ENCODE measurements around the gene GCAT.

The GCAT gene

DNA sequence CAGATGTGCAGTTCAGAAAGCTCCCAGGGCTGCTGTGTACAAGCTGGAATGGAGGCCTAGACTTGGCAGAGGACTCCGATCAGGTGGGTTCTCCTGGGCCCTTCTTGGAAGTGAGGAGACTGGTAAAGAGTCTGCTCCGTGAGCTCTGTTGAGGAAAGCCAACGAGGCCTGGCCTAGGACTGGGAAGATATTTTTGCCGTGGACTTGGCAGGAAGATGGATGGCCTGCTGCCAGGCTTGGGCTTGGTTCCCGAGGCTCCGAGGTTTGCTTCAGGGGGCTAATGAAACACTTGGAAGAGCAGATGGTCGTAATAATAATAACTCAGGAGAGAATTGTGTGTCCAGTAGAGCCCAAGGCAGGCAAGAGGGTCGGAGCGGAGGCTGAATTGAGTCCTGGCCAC is 19.3 kb downstream of the GCAT start:
- H3K4me3 ChIP-seq (ENCODE audit: low read length), result no peak overlapping the region
- no peak for DNase-seq (ENCODE audit: low read depth, low spot score)

DNA sequence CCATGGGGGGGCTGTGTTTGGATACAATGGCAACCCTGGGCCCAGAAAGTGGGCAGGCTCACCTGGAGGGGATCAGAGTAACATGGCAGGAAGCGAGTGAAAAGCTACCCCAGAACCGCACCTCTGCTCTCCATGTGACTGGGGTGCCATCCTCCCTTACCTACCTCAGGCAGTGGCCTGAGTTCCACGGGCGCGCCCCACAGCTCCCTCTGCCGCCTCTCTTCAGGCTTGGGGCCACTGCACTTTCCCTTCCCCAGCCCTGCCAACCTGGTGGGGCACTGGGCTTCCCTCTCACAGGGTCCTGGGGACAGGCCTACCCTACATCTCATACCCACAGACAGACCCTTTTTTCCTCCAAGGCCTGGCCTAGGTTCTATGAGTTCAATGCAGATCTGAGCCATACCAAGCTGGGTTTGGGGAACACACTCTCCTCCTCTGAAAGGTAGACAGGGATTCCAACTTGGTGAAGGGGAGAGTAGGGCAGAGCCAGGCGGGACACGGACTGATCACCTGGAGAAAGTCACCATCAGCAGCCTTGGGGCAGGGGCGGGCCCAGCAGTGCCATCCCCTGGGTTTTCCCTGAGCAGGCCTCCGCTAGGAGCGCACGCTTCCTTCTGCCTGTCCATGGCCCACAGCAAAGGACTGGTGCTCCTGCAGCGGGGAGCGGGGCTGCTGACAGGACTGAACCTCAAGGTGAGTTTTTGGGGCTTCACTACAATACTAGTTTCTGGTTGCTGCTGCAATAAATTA is 22.5 kb downstream of the GCAT start:
- no peak overlapping the region for H3K4me3 ChIP-seq (ENCODE audit: low read length)
- no peak for DNase-seq (ENCODE audit: low read depth, low spot score)

DNA sequence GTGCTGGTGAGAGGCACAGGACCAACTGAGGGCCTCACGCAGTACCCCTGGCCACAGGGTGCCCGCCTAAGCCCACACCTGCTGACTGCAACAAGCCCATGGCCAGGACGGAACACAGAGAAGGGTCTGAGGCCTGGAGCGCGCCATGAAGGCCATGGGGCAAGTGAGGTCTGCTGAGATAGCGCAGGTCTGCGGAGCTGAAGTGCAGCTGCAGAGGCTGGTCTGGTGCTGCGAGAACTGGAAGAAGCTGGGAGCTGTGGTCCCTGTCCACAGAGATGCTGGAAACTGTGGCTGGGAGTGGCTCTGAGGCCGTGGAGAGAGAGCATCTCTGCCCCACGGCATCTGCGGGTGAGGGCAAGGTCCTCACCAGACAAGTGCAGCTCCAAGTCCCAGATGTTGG is 23.7 kb downstream of the GCAT start:
- no peak overlapping the region for H3K4me3 ChIP-seq (ENCODE audit: low read length)
- no peak for DNase-seq (ENCODE audit: low read depth, low spot score)

DNA sequence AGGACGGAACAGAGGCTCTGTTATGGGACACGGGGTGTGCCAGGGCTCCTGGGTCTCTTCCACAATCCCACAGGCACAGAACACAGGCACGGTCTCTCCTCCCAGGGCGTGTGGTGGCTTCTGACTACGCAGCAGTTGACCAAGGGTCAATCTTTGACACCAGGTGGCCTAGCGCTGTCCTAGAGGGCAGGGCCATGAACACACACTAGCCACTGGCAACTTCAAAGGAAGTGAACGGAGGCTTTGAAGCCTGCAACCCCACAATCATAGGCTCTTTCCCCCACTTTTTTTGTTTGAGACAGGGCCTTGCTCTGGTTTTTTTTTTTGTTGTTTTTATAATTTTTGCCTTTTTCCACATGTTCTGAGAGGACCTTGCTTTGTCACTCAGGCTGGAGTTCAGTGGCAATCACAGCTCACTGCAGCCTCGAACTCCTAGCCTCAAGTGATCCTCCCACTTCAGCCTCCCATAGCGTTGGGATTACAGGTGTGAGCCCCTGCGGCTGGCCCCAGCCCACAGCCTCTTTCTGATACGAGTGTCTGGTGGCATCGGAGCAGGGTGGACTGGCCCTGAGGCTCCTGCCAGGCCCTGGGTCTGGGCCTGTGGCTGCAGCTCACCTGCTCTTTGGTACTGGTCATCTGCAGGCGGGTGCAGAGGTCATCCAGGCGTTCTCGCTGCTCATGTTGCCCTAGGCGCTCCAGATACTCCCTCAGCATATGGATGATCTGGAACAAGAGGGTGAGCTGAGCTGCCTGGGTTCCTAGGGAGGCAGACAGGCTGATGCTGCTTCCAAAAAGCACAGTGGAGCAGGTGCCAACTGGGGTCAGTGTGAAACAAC is 24.5 kb downstream of the GCAT start:
- H3K4me3 ChIP-seq (ENCODE audit: low read length), result no peak overlapping the region
- DNase-seq (ENCODE audit: low read depth, low spot score), result no peak

DNA sequence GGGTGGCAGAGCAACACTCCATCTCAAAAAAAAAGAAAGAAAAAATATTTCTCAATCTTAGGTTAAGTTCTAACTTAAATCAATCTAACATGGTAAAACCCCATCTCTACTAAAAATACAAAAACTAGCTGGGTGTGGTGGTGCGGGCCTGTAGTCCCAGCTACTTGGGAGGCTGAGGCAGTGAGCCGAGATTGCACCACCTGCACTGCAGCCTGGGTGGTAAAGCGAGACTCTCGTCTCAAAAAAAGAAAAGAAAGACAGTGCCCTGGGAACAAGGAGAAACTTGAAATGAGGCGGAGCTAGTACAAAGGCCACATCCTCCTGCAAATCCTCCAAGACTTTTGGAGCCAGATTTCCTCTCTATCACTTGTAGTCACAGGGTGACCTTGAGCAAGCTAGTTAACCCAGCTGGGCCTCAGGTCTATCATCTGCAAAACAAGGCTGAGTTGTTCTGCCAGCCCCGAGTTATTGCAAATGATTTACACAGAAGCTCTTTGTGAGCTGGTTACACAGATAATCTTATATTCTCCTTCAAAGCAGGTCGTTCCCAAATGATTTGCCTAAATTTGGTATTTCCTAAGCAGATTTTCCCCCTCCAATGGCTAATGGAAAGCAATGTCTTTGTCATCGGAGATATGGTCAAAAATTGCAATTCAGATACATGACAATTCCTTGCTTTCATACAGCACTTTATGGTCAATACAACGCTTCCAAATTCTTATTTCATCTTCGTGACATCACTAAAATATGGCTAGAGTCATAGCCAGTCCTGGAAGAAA is 34.5 kb downstream of the GCAT start:
- H3K4me3 ChIP-seq (ENCODE audit: low read length), result no peak overlapping the region
- no peak for DNase-seq (ENCODE audit: low read depth, low spot score)

DNA sequence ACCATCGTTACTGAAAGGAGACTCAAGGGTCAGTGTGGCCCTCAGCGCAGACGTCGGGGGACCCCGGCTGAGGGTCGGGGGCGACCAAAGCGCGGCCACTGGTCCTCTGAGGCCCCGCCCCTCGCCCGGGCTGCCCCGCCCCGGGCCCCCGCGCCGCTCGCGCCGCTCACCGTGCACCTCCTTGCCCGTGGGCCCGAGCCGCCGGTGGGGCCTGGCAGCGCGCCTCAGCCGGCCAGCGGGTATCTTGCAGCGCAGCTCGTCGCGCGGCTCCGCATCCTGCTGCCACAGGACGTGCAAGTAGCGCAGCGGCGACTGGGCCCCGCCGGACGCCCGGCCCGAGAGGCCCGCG is 36.0 kb downstream of the GCAT start:
- DNase-seq (ENCODE audit: low read depth, low spot score), result no peak
- H3K4me3 ChIP-seq (ENCODE audit: low read length), result peak overlapping the region; percentile 76

DNA sequence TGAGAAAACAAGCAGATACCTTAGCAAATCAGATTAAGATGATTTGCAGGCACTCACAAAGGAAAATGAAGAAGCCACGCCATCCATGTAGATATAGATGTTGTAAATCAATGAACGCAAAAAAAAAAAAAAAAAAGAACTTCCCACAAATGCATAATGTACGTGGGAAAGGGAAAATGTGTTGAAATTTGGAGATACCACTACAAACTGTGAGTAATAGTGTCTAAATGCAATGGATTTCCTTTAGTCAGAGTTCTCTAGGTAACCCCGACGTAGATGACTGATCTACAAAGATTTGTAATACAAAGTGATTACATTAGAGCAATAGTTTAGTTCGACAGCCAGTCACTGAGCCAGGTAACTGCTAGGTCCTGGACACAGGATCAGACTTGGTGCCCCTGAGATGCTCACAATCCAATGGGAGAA is 37.2 kb downstream of the GCAT start:
- peak overlapping the region; percentile 76 for H3K4me3 ChIP-seq (ENCODE audit: low read length)
- no peak for DNase-seq (ENCODE audit: low read depth, low spot score)

DNA sequence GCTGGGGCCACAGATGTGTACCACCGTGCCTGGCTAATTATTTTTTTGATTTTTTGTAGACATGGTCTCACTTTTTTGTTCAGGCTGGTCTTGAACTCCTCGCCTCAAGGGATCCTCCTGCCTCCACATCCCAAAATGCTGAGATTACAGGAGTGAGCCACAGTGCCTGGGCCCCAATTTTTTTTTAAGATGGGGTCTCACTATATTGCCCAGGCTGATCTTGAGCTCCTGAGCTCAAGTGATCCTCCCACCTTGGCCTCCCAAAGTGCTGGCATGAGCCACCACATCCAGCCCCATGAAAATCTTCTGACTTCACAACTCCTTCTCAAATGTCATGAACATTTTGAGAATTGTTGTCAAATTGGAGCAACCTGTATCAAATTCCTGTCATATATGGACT is 38.7 kb downstream of the GCAT start:
- DNase-seq (ENCODE audit: low read depth, low spot score), result no peak
- H3K4me3 ChIP-seq (ENCODE audit: low read length), result no peak overlapping the region

DNA sequence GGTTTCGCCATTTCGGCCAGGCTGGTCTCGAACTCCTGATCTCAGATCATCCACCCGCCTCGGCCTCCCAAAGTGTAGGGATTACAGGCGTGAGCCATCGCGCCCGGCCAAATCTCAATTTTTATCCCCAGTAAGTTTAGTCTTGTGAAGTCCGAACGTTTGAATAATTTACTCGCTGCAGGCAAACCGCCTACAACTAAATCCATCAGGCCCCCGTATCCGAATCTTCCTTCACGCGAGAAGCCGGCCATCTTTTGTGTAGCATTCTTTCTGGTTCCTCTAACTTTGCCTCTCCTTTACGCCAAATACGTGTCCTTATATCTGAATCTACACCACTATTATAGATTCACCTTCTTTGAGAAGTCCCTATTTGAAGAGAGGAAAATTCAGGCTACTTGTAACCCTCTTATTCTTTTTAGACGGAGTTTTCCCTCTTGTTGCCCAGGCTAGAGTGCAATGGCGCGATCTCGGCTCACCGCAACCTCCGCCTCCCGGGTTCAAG is 40.9 kb downstream of the GCAT start:
- peak overlapping the region; percentile 100 for H3K4me3 ChIP-seq (ENCODE audit: low read length)
- no peak for DNase-seq (ENCODE audit: low read depth, low spot score)

DNA sequence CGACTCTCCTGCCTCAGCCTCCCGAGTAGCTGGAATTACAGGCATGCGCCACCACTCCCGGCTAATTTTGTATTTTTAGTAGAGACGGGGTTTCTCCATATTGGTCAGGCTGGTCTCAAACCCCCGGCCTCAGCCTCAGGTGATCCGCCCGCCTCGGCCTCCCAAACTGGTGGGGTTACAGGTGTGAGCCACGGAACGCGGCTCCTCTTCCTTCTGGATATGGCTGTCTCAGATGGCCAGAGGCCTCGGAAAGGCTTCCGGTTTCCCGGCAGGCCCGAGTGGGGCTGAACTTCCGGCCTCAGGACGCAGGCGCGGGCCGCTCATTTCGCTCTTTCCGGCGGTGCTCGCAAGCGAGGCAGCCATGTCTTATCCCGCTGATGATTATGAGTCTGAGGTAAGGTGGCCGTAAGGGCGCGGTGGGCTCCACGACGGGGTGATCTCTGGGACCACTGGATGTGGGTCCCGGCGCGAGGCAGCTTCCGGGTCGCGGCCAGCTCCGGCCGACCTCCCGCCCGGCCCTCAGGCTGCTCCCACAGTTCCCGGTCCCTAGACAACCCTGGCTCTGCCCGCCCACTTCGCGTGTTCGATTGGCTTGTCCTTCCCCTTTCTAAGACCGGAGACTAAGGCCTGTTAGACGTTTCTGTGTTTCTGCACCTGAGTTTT is 41.5 kb downstream of the GCAT start, which contains the start of gene EIF3L:
Gene EIF3L (plus strand): TSS at position 331 of the 663 bp plus-strand sequence. CDS start 31 bp downstream, at position 362.
- DNase-seq (ENCODE audit: low read depth, low spot score), result peak; percentile 81
- peak within 1 kb of the TSS; percentile 100 for H3K4me3 ChIP-seq (ENCODE audit: low read length)

DNA sequence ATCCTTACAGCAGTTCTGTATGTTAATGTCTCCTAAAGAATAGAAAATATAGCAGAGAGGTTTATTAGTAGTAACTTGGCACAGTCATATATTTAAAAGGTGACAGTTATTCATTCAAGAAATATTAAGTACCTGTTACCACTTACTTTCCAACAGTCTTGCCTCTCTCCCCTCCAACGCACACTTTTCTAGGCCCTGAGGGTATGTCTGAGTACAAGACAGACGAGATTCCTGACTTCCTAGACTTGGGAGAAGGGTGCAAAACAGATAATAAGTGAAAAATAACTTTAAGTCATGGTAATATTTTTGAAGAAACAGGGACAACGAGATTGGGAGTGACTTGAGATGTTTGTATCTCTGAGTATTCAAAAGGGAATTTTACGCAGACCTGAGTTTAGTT is 43.1 kb downstream of the GCAT start:
- DNase-seq (ENCODE audit: low read depth, low spot score), result no peak
- no peak overlapping the region for H3K4me3 ChIP-seq (ENCODE audit: low read length)

DNA sequence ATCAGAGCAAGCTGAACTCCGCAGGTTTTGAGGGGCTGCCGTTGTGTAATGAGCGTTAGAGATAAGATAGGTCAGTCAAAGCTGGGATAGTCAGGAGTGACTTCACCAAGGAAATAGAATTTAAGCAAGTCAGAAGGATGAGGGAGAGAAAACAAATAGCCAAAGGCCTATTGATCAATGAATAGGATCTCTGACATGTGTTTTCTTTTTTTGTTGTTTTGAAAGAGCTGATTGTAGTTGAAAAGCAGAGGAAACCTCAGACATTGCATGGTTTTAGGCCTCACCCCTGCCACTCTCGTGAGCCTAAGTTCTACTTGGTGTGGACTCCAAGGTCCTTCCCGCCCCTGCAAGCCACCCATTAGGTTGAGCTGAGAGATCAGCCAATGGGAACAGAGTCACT is 44.7 kb downstream of the GCAT start:
- no peak overlapping the region for H3K4me3 ChIP-seq (ENCODE audit: low read length)
- DNase-seq (ENCODE audit: low read depth, low spot score), result no peak

DNA sequence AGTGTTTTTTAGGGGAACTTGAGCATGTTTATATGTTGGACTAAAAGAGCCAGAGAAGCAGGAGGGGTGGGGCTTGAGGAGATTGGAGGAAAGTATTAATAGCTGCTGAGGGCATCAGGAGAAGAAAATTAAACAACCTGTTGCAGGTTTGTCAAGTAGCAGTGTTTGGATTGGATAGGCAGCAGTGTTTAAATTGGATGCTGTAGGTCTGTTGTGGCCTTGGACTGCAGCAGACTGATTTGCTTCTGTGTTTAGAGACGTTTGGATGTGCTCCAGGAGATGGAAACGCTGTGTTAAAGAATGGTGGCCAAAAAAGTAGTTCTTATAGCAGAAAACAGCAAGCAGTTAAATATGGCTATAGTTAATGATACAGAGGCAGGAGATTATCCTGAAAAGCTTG is 47.2 kb downstream of the GCAT start:
- no peak for DNase-seq (ENCODE audit: low read depth, low spot score)
- H3K4me3 ChIP-seq (ENCODE audit: low read length), result no peak overlapping the region

DNA sequence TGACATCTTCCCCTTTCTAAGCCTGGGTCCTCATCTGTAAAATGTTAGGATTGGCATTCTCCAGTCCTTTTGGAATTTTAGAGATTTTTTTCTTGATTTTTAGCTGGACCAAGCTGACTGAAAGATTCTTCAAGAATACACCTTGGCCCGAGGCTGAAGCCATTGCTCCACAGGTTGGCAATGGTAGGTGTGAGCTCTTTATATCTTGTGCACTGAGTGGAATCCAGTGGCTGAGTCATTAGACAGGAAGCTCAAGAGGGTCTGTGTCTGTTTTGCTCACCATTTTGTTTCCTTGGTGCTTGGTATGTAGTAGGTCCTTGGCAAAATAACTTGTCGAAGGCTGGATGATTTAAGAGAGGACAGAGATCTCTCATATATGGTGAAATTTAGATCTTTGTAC is 47.7 kb downstream of the GCAT start:
- DNase-seq (ENCODE audit: low read depth, low spot score), result no peak
- H3K4me3 ChIP-seq (ENCODE audit: low read length), result no peak overlapping the region

DNA sequence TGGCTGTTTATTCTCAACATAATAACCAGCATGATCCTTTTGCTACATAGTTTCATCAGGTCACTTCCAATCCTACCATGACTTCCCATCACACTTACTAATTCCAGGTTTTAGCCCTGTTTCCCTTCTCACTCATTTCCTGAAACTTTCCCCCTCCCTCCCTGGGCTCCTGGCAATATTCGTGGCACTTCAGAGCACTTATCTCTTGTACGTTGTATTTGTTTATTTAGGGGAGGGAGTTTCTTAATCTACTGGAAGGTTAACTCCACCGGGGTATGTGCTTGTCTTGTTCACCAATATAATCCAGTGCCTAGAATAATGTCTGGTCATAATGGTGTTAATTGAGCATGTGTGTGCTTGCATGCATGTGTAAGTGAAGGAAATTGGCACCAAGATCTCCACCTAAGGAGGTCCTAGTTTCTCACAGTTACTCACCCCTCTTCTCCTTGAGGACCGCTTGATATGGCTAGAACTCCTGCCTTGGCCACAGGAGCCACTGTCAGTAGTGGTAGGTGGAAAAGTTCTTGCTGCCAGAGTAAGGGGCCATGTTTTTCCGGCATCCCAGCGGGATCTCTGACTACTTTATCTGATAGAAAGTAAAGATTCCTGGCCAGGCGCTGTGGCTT is 53.2 kb downstream of the GCAT start:
- H3K4me3 ChIP-seq (ENCODE audit: low read length), result no peak overlapping the region
- no peak for DNase-seq (ENCODE audit: low read depth, low spot score)

DNA sequence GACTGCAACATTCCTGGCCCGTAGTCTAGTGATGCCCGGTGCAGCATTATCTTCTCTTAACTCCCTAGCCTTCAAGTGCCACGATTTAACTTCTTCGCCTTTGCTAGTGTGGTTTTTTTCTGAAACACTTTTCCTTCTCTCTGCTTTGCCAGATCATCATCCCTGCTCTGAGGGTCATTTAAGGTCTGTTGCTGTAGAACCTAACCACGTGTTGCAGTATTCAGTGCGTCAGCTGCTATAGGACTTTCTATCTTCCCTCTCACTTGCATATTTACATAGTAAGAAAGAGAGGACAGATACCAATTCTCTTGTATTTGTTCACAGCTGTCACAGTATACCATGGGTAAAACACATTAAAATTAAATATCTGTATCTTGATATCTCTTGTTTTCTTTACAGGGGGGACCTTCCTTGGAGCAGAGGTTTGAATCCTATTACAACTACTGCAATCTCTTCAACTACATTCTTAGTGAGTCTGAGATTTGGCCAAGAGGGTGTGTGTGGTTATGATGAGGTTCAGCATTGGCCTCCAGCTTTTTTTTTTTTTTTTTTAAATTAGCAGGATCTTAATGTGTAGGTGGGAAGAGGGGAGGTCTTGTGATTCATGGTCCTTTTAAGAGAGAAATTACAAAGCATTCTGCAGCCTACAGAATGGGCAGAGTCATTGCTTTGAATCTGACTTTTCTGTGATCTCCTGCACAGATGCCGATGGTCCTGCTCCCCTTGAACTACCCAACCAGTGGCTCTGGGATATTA is 55.0 kb downstream of the GCAT start:
- H3K4me3 ChIP-seq (ENCODE audit: low read length), result no peak overlapping the region
- no peak for DNase-seq (ENCODE audit: low read depth, low spot score)

DNA sequence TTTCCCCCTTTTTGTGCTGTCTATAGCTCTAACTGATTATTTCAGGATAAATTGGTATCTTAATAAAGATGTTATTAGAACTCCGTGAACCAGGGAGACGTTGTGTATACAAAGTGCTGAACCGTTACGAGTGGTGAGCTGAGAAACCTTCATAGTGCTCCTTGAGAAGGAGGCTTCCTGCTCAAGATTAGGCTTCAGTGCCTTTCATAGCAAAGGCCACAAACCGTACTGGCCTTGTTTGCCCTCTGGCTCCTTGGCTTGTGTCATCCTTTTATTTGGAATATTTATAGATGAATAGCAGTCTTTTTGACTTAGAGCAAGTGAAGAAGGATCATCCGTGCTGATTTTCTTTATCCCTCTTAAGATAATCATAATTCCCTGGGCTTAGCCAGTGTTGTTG is 57.8 kb downstream of the GCAT start:
- H3K4me3 ChIP-seq (ENCODE audit: low read length), result no peak overlapping the region
- no peak for DNase-seq (ENCODE audit: low read depth, low spot score)
